Panc1 (cell line): ENCODE data around the gene SENP6.

ENCODE experiments used
- POLR2AphosphoS5 ChIP-seq: IDR thresholded peaks from 2 replicates; pipeline ENCODE4 v1.6.1; 2012; ENCODE audit warnings: mild to moderate bottlenecking, low read depth, low read length, moderate library complexity
- TF ChIP-seq, protein P1 (sequence below), 2 experiments: IDR thresholded peaks; 2 replicates each; pipeline ENCODE4 v1.6.1; 2011 to 2012; ENCODE audit warnings: low read depth in 2 of 2, control low read depth in 1 of 2, low read length in 1 of 2, mild to moderate bottlenecking in 1 of 2, moderate library complexity in 1 of 2; ENCODE audit not compliant: insufficient read depth in 1 of 2
- TF ChIP-seq, protein P2 (sequence below): fragments of 450-650 bp; IDR thresholded peaks from 2 replicates; pipeline ENCODE4 v1.5.1; 2017; ENCODE audit warnings: mild to moderate bottlenecking

DNA sequence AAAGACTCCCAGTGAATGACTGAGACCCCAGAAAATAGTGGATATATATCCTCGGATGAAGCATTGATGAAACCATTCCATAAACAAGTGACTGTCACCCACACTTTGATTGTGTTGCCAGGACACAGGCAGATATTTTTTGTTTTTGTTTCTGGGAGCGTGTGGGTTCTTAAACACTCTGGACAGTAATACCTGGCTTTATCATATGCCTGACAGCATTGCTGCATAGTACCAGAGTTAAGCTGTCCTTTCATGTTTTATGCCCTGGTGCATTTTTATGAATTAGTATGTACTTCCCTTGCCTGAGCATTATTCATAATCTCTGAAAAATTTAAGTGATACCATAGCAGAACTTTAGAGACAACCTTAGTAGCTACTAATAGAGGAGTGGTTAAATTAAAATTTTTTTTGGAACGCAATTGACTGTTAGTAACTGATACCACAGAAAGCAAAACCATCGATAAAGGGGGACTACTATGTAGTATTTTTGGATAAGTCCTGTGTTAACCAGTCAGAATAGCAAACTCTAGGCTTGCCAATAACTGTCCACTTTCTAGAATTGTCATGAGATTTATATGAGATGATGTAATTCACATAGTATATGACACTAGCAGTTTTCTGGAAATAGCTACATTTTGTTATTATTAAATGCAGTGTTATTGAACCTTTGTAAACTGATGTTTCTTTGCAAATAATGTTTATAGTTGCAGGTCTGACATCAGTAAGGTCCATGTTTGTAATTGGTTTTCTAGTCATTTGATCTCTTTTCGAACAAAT is 30.4 kb downstream of the SENP6 start:
- TF ChIP-seq, protein P1, sequence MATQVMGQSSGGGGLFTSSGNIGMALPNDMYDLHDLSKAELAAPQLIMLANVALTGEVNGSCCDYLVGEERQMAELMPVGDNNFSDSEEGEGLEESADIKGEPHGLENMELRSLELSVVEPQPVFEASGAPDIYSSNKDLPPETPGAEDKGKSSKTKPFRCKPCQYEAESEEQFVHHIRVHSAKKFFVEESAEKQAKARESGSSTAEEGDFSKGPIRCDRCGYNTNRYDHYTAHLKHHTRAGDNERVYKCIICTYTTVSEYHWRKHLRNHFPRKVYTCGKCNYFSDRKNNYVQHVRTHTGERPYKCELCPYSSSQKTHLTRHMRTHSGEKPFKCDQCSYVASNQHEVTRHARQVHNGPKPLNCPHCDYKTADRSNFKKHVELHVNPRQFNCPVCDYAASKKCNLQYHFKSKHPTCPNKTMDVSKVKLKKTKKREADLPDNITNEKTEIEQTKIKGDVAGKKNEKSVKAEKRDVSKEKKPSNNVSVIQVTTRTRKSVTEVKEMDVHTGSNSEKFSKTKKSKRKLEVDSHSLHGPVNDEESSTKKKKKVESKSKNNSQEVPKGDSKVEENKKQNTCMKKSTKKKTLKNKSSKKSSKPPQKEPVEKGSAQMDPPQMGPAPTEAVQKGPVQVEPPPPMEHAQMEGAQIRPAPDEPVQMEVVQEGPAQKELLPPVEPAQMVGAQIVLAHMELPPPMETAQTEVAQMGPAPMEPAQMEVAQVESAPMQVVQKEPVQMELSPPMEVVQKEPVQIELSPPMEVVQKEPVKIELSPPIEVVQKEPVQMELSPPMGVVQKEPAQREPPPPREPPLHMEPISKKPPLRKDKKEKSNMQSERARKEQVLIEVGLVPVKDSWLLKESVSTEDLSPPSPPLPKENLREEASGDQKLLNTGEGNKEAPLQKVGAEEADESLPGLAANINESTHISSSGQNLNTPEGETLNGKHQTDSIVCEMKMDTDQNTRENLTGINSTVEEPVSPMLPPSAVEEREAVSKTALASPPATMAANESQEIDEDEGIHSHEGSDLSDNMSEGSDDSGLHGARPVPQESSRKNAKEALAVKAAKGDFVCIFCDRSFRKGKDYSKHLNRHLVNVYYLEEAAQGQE (IDR thresholded peaks at IDR 0.05; ENCODE audit: insufficient read depth in 1 of 2, low read depth in 2 of 2, low read length in 1 of 2) = no peak
- TF ChIP-seq, protein P2, sequence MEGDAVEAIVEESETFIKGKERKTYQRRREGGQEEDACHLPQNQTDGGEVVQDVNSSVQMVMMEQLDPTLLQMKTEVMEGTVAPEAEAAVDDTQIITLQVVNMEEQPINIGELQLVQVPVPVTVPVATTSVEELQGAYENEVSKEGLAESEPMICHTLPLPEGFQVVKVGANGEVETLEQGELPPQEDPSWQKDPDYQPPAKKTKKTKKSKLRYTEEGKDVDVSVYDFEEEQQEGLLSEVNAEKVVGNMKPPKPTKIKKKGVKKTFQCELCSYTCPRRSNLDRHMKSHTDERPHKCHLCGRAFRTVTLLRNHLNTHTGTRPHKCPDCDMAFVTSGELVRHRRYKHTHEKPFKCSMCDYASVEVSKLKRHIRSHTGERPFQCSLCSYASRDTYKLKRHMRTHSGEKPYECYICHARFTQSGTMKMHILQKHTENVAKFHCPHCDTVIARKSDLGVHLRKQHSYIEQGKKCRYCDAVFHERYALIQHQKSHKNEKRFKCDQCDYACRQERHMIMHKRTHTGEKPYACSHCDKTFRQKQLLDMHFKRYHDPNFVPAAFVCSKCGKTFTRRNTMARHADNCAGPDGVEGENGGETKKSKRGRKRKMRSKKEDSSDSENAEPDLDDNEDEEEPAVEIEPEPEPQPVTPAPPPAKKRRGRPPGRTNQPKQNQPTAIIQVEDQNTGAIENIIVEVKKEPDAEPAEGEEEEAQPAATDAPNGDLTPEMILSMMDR = no peak
- TF ChIP-seq POLR2AphosphoS5 = no peak
